IPS-15b (cell line): ENCODE results near the gene EZH1.
"Not testable (repeated sequence)": the region's sequence is repeated elsewhere in the genome, so short reads cannot be mapped to it uniquely, and the experiment has no call there.

Source experiments
- H3K27me3 ChIP-seq: one replicate; pipeline ENCODE4 v1.6.1; 2013; ENCODE audit warnings: low read length; ENCODE audit not compliant: control insufficient read depth, insufficient read depth
- H3K36me3 ChIP-seq: one replicate; pipeline ENCODE4 v1.6.1; 2013; ENCODE audit warnings: low read length; ENCODE audit not compliant: control insufficient read depth, insufficient read depth
- H3K4me1 ChIP-seq: one replicate; pipeline ENCODE4 v1.6.1; 2013; ENCODE audit warnings: mild to moderate bottlenecking, low read length; ENCODE audit not compliant: control insufficient read depth, insufficient read depth
- H3K4me3 ChIP-seq: one replicate; pipeline ENCODE4 v1.5.1; 2013; ENCODE audit warnings: low read depth, low read length
- H3K9ac ChIP-seq: one replicate; pipeline ENCODE4 v1.6.1; 2013; ENCODE audit warnings: low read depth, mild to moderate bottlenecking, low read length
- H3K9me3 ChIP-seq: one replicate; pipeline ENCODE4 v1.6.1; 2013; ENCODE audit warnings: mild to moderate bottlenecking, low read length; ENCODE audit not compliant: control insufficient read depth, insufficient read depth

The EZH1 gene

DNA sequence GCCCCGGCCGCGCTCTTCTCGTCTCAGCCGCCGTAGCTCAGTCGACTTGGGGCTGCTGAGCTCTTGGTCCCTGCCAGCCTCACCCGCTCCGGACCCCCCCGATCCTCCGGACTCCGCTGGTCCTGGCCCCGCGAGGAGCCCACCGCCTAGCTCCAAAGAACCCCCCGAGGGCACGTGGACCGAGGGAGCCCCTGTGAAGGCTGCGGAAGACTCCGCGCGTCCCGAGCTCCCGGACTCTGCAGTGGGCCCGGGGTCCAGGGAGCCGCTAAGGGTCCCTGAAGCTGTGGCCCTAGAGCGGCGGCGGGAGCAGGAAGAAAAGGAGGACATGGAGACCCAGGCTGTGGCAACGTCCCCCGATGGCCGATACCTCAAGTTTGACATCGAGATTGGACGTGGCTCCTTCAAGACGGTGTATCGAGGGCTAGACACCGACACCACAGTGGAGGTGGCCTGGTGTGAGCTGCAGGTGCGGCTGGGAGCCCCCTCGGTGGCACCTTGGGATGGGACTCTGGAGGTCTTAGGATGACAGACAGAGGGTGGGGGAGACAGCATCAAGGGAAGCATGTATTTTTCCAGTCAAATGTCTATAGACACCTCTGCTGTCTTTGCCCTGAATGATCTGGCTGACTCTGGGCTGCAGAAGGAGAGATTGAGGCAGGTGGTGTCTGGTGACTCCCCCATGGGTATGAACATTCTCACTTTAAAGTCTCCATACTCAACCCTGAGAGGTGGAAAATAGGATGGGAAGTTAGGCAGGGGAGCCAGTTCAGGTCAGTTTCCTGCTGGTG is 36.2 kb upstream of the EZH1 start:
- peaks cover 12% of the 10 kb centered on the region for H3K36me3 ChIP-seq
- peak overlapping the region; percentile 73 for H3K9ac ChIP-seq
- H3K9me3 ChIP-seq: no peaks in the 10 kb centered on the region
- H3K4me3 ChIP-seq: peak overlapping the region; percentile 56
- H3K4me1 ChIP-seq: peaks cover 9% of the 10 kb centered on the region
- peaks cover 33% of the 10 kb centered on the region for H3K27me3 ChIP-seq

DNA sequence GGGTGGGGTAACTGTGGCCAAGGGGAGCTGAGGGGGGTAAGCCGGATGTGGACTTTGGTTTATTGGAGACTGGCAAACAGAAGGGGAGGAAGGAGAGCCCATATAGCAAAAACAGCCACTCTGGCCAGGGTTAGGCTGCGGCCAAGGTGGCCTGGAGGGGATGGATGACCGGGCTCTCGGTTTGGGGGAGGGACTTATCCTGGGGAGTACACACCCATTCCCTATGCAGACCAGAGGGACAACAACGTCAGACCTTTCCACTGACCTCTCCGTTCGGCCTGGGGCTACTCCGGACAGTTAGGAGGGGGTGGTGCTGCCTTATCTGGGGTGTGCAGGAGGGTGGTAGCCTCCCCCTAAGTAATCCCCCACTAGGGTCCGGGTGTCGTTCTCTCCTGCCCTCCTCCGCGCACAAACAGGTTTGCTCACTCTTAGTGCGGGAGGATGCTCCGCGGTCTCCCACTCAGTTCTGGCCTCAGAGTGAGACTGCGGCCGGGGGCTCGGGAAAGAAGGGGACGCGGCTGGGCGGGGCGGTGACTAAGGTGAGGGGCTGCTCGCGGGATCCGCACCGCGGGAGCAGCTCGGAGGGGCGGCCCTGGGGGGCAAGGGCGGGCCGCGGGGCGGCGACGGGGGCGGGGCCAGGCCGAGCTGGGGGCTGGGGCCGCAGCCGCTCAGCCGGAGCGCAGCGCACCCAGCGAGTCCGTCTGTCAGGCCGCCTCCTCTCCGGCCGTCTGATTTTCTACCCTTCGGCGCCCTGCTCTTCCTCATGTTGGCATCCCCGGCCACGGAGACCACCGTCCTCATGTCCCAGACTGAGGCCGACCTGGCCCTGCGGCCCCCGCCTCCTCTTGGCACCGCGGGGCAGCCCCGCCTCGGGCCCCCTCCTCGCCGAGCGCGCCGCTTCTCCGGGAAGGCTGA is 35.4 kb upstream of the EZH1 start, which contains the start of gene WNK4:
WNK4 (plus strand) TSS at position 675 of the 915 bp plus-strand sequence; CDS start at position 764, 89 bp downstream.
- H3K4me1 ChIP-seq: peaks cover 9% of the 10 kb centered on the region
- H3K27me3 ChIP-seq: peaks cover 31% of the 10 kb centered on the region
- H3K9ac ChIP-seq: peak within 1 kb of the TSS; percentile 73
- no peaks in the 10 kb centered on the region for H3K9me3 ChIP-seq
- H3K36me3 ChIP-seq: peaks cover 12% of the 10 kb centered on the region
- peak within 1 kb of the TSS; percentile 77 for H3K4me3 ChIP-seq

DNA sequence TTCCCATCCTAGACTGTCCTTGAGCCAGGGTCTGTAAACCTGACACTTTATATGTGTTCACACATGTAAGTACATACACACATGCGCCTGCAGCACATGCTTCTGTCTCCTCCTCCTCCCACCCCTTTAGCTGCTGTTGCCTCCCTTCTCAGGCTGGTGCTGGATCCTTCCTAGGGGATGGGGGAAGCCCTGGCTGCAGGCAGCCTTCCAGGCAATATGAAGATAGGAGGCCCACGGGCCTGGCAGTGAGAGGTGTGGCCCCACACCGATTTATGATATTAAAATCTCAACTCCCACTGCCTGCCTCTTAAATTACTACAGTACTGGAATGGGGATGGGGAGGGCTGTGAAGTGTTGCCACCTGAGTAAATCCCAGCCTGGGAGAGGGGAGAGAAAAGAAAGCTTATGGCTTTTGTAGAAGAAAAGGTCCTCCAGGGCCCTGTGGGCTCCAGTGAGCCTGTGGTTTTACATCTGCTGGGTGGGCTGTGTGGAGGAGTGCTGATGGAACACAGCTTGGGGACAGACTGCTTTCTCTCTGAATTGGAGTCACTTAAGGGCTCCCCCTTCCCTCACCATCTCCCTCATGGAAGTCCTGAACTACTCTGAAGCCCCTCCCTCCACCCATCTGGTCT is 34.6 kb upstream of the EZH1 start:
- H3K4me3 ChIP-seq: peak overlapping the region; percentile 77
- peaks cover 29% of the 10 kb centered on the region for H3K27me3 ChIP-seq
- peaks cover 9% of the 10 kb centered on the region for H3K4me1 ChIP-seq
- H3K36me3 ChIP-seq: peaks cover 12% of the 10 kb centered on the region
- no peaks in the 10 kb centered on the region for H3K9me3 ChIP-seq
- H3K9ac ChIP-seq: no peak overlapping the region

DNA sequence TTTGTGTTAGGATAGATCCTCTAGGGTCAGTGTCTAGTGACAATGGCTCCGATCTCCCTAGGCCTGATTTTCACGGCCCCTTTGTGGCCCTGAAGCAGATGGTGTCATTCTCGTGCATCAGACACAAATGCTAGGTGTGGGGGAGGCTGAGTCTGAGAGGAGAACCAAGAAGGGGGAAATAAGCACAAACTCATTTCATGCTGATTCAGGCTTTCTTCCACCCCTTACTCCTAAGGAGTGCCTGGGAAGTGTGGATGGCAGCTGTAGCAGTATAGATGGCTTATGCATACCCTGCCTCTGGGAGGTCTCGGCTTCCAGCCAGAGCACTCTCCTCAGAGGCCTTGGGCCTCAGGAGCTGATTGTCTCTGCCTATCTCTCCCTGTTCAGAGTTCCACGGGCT is 33.7 kb upstream of the EZH1 start:
- Histone ChIP-seq H3K9ac (no peak overlapping the region), H3K36me3 (peaks cover 12% of the 10 kb centered on the region), H3K27me3 (peaks cover 24% of the 10 kb centered on the region), H3K4me1 (peaks cover 8% of the 10 kb centered on the region), H3K9me3 (no peaks in the 10 kb centered on the region), H3K4me3 (no peak overlapping the region)

DNA sequence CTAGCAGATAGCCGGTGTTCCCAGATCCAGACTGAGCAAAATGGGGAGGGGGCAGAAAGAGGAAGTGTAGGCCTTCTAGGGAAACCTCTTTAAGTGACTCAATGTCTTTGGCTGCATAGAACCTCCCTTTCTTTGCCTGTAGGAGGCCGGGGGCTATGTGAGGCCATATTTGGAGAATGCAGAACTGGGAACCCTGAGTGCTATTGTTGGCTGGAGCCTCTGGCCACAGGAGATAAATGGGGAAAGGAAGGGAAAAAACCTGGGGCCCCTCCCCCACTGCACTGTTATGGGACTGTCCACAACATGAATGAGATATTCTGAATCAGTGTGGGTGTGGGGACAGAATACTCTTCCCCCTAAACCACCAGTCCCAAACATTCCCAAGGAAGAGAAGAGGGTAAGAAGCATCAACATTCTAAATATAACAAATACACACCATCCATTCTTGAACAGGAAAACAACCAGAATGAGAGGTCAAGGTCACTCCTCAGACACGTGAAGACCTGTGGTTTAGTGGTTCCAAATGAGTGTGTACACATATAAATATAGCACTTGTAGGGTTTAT is 30.8 kb upstream of the EZH1 start:
- H3K9ac ChIP-seq: no peak overlapping the region
- no peaks in the 10 kb centered on the region for H3K27me3 ChIP-seq
- H3K4me3 ChIP-seq: no peak overlapping the region
- peaks cover 12% of the 10 kb centered on the region for H3K36me3 ChIP-seq
- no peaks in the 10 kb centered on the region for H3K9me3 ChIP-seq
- H3K4me1 ChIP-seq: no peaks in the 10 kb centered on the region

- Histone ChIP-seq H3K4me1 (no peaks in the 10 kb centered on the region), H3K27me3 (no peaks in the 10 kb centered on the region), H3K4me3 (peak overlapping the region; percentile 98), H3K36me3 (peaks cover 12% of the 10 kb centered on the region), H3K9me3 (no peaks in the 10 kb centered on the region), H3K9ac (no peak overlapping the region)
These were observed 29.4 kb upstream of the EZH1 start for GRCh38 chr17:42774066-42774745.

DNA sequence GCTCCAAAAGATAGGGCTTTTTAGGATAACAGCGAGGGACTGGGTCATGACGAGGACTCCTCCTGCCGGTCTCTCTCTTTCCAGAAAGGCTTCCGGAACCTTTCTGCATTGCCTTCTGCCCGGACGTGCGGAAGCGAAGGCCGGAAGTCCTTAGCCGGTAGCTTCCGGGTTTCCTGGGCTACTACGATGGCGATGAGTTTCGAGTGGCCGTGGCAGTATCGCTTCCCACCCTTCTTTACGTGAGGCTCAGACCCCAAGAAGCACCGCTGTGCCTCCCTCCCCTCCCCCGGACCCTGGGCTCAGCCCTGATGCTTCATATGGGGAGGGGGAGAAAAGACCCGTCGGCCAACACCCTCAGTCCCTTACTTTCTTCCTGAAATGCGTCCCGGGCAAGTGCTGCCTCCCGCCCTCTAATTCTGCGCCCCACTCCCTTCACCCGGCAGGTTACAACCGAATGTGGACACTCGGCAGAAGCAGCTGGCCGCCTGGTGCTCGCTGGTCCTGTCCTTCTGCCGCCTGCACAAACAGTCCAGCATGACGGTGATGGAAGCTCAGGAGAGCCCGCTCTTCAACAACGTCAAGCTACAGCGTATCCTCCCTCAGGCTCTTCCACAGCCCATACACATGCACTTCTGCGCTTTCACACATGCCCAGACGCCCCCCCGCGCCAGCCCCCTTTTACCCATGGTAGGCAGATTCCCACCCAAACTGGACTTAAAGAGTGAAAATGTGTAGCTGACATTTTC is 28.6 kb upstream of the EZH1 start, which contains the start of gene VPS25:
VPS25 (plus strand) TSS at position 160 of the 746 bp plus-strand sequence; CDS start at position 187, 27 bp downstream.
- Histone ChIP-seq H3K9me3 (no peaks in the 10 kb centered on the region), H3K36me3 (peaks cover 4% of the 10 kb centered on the region), H3K4me3 (peak within 1 kb of the TSS; percentile 98), H3K27me3 (no peaks in the 10 kb centered on the region), H3K4me1 (no peaks in the 10 kb centered on the region), H3K9ac (peak within 1 kb of the TSS; percentile 97)

DNA sequence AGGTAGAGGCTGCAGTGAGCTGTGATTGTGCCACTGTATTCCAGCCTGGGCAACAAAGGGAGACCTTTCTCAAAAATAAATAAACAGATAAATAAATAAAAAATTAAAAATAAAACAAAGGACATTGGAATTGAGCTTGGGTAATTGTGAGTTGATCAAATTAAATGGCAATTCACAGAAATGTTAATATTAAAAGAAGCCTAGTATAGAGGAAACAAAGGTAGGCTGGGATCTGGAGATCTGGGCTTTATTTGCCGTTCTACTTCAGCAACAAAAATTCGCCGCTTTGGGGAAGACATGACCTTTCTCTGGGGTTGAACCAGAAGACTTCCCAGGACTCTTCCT is 28.1 kb upstream of the EZH1 start:
- Histone ChIP-seq H3K36me3 (no peaks in the 10 kb centered on the region), H3K9me3 (no peaks in the 10 kb centered on the region), H3K27me3 (no peaks in the 10 kb centered on the region)

GRCh38 chr17:42769964-42770363 is 25.1 kb upstream of the EZH1 start:
- H3K27me3 ChIP-seq, H3K9me3 ChIP-seq, H3K4me1 ChIP-seq, H3K36me3 ChIP-seq, H3K9ac ChIP-seq, H3K4me3 ChIP-seq: not testable (repeated sequence)

More for the DNA sequence above, 28.1 kb upstream of the EZH1 start:
- Histone ChIP-seq H3K4me3 (peak overlapping the region; percentile 98), H3K4me1 (no peaks in the 10 kb centered on the region), H3K9ac (peak overlapping the region; percentile 97)

GRCh38 chr17:42768006-42768405 is 23.2 kb upstream of the EZH1 start:
- not testable (repeated sequence) for H3K4me1 ChIP-seq, H3K9me3 ChIP-seq, H3K36me3 ChIP-seq, H3K9ac ChIP-seq, H3K4me3 ChIP-seq, H3K27me3 ChIP-seq
